HepG2 (cell line): Measurements from ENCODE around the gene FGFR1OP2. TPM values are rescaled to one million over a fixed set of nuclear protein-coding genes. Genes with fewer than 3 reads are reported as not detected.

ENCODE experiments used
- NCOR1 ChIP-seq: fragments of 200-600 bp; sonication (generic); IDR thresholded peaks from 2 replicates; pipeline ENCODE4 v1.7.0; 2017; ENCODE audit warnings: antibody characterized with exemption, low read length, borderline replicate concordance
- SKI ChIP-seq: fragments of 450-650 bp; IDR thresholded peaks from one replicate; pipeline ENCODE4 v1.6.1; 2018; ENCODE audit warnings: mild to moderate bottlenecking; ENCODE audit not compliant: partially characterized antibody
- ZBTB10 ChIP-seq: sonication (generic); formaldehyde crosslinking; IDR thresholded peaks from 2 replicates; pipeline ENCODE4 v1.4.0; 2020; ENCODE audit warnings: missing genetic modification reagents, borderline replicate concordance
- ZIK1 ChIP-seq: sonication (generic); formaldehyde crosslinking; IDR thresholded peaks from 2 replicates; pipeline ENCODE4 v1.5.0; 2020; ENCODE audit warnings: mild to moderate bottlenecking, low read depth, missing genetic modification reagents, borderline replicate concordance
- polyA plus RNA-seq, 8 experiments: library from polyadenylated mRNA; depleted of rRNA in 3 of 8; stranded (reverse) in 7 of 8; unstranded in 1 of 8; fragments of >200 nt; fragmentation: Illumina TruSeq in 4 of 8; extraction: Trizol in 4 of 8; gene quantifications; 2 replicates each; pipeline versions ENCODE4 v1.2.1 to v1.2.3, GENCODE V29; 2011 to 2016; ENCODE audit warnings: low read depth in 4 of 8, missing spikeins in 1 of 8, mixed read lengths in 1 of 8; ENCODE audit not compliant: insufficient read depth in 1 of 8
- total RNA-seq, 5 experiments: library from RNA; depleted of rRNA; stranded (reverse); fragments of >200 nt; fragmentation: Illumina TruSeq; extraction: Trizol; gene quantifications; 2 replicates each; pipeline ENCODE4 v1.2.3, GENCODE V29; 2016; ENCODE audit warnings: low read depth in 1 of 5
- TF ChIP-seq, protein P1 (sequence below): sonication (generic); formaldehyde crosslinking; IDR thresholded peaks from 2 replicates; pipeline ENCODE4 v1.9.0; 2022; ENCODE audit warnings: missing genetic modification reagents, mild to moderate bottlenecking, borderline replicate concordance
- TF ChIP-seq, protein P2 (sequence below): sonication (generic); formaldehyde crosslinking; IDR thresholded peaks from 2 replicates; pipeline ENCODE4 v1.5.0; 2020; ENCODE audit warnings: mild to moderate bottlenecking, missing genetic modification reagents
- TF ChIP-seq, protein P3 (sequence below): sonication (generic); formaldehyde crosslinking; IDR thresholded peaks from 2 replicates; pipeline ENCODE4 v1.4.0; 2020; ENCODE audit warnings: missing genetic modification reagents, borderline replicate concordance

Gene FGFR1OP2
- total and polyA plus RNA-seq, 2 of the 13 experiments (the other 11 are each of a cell fraction or from before 2014, with no cell fraction given): 18.3 to 38.1 TPM

DNA sequence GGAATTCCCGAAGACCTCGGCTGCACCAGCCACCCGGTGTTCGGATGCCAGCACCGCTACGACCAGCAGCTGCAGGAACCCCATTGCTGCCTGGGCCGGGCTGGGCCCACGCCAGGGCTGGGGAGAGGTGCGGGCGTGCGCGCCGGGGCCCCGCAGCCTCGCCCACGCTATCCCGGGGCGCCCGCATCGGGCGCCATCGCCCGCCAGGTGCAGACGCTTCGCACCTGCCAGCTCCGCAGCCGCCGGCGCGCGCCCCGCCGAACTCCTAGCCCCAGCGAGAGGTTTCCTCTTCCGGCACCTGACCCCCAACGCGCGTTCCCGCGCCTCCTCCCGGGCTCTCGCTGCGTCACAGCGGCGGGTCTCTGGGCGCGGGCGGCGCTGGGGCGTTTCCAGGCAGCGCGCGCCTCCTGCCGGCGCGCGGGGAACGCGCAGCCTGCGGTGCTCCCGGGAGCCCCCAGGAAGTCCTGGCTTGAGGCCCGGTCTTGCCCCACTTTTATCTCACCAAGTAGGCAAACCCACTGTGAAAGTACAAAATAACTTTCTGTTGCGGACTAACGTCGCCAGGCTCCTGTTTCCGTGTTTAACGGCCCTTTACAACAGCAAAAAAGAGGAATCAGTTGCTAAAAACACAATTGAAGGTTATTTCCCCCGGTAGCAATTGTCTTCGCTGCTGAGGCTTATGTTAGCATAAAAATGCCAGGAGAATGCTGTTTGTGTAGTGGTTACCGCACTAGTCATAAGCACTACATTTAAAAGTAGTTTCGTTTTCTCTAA is 76.0 kb downstream of the FGFR1OP2 start, which contains the start of gene TM7SF3 (continued):
- TF ChIP-seq ZBTB10 (CRISPR knock-in tag) (0 out of 2 replicates have a peak, but pooled peaks have one; percentile 44), ZIK1 (CRISPR knock-in tag) (0 out of 2 replicates have a peak, but pooled peaks have one; percentile 66), NCOR1 (no peak), SKI (peak; percentile 88)
- TF ChIP-seq, protein P1, sequence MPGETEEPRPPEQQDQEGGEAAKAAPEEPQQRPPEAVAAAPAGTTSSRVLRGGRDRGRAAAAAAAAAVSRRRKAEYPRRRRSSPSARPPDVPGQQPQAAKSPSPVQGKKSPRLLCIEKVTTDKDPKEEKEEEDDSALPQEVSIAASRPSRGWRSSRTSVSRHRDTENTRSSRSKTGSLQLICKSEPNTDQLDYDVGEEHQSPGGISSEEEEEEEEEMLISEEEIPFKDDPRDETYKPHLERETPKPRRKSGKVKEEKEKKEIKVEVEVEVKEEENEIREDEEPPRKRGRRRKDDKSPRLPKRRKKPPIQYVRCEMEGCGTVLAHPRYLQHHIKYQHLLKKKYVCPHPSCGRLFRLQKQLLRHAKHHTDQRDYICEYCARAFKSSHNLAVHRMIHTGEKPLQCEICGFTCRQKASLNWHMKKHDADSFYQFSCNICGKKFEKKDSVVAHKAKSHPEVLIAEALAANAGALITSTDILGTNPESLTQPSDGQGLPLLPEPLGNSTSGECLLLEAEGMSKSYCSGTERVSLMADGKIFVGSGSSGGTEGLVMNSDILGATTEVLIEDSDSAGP: peak; percentile 76; the same call in 1 of the 2 replicates
- TF ChIP-seq, protein P2, sequence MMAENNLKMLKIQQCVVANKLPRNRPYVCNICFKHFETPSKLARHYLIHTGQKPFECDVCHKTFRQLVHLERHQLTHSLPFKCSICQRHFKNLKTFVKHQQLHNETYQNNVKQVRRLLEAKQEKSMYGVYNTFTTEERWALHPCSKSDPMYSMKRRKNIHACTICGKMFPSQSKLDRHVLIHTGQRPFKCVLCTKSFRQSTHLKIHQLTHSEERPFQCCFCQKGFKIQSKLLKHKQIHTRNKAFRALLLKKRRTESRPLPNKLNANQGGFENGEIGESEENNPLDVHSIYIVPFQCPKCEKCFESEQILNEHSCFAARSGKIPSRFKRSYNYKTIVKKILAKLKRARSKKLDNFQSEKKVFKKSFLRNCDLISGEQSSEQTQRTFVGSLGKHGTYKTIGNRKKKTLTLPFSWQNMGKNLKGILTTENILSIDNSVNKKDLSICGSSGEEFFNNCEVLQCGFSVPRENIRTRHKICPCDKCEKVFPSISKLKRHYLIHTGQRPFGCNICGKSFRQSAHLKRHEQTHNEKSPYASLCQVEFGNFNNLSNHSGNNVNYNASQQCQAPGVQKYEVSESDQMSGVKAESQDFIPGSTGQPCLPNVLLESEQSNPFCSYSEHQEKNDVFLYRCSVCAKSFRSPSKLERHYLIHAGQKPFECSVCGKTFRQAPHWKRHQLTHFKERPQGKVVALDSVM (CRISPR knock-in tag): no peak
- TF ChIP-seq, protein P3, sequence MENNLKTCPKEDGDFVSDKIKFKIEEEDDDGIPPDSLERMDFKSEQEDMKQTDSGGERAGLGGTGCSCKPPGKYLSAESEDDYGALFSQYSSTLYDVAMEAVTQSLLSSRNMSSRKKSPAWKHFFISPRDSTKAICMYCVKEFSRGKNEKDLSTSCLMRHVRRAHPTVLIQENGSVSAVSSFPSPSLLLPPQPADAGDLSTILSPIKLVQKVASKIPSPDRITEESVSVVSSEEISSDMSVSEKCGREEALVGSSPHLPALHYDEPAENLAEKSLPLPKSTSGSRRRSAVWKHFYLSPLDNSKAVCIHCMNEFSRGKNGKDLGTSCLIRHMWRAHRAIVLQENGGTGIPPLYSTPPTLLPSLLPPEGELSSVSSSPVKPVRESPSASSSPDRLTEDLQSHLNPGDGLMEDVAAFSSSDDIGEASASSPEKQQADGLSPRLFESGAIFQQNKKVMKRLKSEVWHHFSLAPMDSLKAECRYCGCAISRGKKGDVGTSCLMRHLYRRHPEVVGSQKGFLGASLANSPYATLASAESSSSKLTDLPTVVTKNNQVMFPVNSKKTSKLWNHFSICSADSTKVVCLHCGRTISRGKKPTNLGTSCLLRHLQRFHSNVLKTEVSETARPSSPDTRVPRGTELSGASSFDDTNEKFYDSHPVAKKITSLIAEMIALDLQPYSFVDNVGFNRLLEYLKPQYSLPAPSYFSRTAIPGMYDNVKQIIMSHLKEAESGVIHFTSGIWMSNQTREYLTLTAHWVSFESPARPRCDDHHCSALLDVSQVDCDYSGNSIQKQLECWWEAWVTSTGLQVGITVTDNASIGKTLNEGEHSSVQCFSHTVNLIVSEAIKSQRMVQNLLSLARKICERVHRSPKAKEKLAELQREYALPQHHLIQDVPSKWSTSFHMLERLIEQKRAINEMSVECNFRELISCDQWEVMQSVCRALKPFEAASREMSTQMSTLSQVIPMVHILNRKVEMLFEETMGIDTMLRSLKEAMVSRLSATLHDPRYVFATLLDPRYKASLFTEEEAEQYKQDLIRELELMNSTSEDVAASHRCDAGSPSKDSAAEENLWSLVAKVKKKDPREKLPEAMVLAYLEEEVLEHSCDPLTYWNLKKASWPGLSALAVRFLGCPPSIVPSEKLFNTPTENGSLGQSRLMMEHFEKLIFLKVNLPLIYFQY: peak; percentile 71; the same call in 1 of the 2 replicates
